Measurements from ENCODE around the gene NLGN2.

Gene NLGN2

DNA sequence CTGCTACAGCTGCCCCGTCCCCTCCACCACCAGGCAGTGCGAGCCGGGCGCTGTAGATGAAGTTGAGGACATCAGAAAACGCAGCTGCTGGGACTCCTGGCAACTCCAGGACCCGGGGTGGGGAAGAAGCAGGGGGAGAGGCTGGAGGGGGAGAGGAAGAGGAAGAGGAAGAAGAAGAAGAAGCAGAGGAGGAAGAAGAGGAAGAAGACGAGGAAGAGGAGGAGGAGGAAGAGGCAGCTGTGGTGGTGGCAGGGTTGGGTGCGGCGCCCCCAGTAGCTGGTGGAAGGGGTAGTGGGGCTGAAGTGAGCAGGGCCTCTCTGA is 58.6 kb downstream of the NLGN2 start:
- no peak for DNase-seq

DNA sequence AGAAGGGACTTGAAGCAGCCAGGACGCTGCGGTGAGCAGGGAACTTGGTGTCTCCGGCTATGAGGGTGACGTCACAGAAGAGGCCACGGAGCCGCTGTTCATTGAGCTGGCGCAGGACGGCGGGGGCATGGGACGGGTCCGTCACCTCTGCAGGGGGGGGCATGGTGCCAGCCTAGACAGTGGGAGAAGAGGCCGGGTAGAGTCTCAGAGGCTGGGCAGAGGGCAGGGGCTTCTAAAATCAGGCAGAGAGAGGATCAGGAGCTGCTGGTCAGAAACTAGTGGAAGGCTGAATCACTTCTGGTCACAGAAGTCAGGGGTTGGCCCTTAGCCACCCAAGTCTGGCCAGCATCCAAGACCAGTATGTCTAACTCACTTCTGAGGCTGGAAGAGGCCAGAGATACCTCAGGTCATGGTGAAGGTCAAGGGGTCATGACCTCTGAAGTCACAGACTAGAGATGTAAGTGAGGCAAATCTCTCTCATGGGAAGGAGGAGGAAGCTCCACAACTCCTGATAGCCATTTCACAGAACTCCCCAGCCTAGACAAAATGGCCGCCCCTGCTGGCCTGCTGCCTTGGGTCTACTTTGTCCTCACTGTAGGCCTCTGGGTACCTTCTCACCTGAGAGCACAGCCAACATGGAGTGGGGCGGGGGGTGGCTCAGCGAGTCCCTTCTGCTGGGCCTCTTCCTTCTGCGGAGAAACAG is 59.1 kb downstream of the NLGN2 start:
- DNase-seq: no peak

DNA sequence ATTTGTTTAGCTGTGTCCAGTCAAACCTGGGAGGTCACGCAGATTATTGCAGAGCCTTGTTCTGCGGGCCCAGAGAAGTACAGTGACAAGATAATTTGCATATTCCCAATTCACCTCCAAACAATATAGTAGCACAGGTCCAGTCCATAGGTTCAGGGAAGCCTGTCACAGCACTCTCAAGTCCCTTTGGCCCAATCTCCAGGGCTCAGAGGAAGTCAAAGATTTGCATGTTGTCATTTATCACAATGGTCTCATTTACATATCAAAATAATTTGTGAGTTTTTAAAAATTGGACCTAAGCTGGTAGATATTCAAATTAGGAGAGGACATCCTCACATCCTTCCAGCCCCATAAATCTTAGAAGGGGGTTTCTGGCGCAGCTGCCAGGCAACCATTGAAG is 59.9 kb downstream of the NLGN2 start:
- no peak for DNase-seq

DNA sequence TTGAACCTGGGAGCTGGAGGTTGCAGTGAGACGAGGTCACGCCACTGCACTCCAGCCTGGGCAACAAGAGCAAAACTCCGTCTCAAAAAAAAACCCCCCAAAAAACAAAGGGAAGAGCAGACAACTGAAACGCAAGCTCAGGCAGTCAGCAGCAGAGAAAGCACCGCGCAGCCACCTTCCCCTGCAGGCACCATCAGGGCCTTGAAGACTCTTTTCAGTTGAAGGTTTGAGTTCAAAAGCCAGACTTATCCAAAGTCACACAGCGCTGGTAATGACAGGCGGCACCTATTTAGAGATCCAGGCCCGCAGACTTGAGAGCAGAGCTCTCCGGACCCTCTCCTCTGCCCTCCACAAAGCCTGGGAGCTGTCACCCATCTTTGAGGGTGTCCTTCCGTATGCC is 60.6 kb downstream of the NLGN2 start:
- DNase-seq: no peak

DNA sequence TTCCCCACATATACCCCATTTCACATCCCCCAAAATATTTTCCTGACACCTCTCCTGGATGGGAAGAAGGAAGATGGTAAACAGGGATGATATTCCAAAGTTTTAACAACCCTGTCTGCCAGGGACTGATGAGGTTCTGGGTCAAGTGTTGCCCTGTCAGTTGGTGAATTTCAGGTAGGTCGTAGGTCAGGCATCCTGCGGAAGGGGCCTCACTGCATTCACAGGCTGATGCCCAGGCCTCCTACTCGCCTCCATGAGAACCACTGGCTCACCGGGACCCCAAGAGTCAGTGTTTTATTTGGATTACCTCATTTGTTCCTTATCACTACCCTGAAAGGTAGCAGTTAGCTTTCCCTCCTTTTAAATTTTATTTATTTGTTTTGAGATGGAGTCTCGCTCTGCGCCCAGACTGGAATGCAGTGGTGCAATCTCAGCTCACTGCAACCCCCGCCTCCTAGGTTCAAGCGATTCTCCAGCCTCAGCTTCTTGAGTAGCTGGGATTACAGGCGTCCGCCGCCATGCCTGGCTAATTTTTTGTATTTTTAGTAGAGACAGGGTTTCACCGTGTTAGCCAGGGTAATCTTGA is 61.3 kb downstream of the NLGN2 start:
- no peak for DNase-seq
